ENCODE results near the gene SLIT3.

Gene SLIT3

DNA sequence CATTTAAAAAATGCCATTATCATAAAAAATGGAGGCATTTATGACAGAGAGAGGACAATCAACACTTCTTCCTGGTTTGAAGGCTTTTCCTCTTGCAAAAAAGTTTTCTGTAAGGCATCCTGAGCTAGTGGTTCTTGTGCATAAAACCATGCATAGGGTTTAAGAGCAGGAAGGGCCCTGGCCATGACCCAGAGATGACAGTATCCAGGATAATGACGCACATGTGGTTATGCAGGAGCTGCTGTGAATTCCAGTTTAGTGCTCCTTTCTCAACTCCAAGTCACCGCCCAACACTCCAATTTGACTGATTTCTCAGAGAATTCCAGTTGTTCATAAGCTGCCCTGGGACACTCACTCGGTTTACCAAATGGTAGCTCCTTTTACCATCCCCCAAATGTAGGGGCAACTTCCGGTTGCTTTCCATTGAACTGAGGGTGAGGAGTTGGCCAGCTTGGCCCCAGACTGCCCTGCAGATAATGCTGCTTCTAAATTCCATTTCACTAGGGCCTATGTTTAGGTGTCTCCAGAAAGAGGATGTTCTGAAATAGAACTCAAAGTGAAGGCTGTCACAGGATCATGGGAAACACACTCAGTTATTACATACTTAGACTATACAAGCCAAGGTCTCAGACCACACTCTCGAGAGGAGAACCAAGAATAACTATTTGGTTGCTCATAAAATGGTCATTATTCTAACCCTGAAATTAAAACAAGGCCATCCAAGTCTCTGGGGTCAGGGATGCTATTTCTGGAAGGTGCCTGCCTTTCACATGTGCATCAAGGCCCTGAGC is 179.1 kb downstream of the SLIT3 start:
- Histone ChIP-seq H3K4me3 (ENCODE audit: low read depth, low read length) (no peak overlapping the region), H3K36me3 (ENCODE audit: control insufficient read depth in 2 of 2, insufficient read depth in 1 of 2, low read length in 2 of 2) (no peaks in the 10 kb centered on the region), H3K9me3 (ENCODE audit: control insufficient read depth, insufficient read depth, low read depth, low read length) (no peaks in the 10 kb centered on the region), H3K4me1 (ENCODE audit: control insufficient read depth, insufficient read depth, low read length) (no peaks in the 10 kb centered on the region; the same call in 1 of the 2 replicates), H3K27ac (ENCODE audit: extremely low read depth, low read depth, low read length) (no peak overlapping the region)
- ChIA-PET CTCF (no interaction called here), POLR2A (no interaction called here)
- TF ChIP-seq ZNF747 (tag by site-specific recombination; IDR thresholded peaks at IDR 0.05) (no peak), ZNF658 (tag by site-specific recombination; IDR thresholded peaks at IDR 0.05) (no peak), ZNF391 (tag by site-specific recombination; IDR thresholded peaks at IDR 0.05; ENCODE audit: borderline replicate concordance, low read depth) (no peak), KLF16 (tag by site-specific recombination; IDR thresholded peaks at IDR 0.05) (no peak), ZNF138 (tag by site-specific recombination; IDR thresholded peaks at IDR 0.05; ENCODE audit: borderline replicate concordance) (no peak)
- TF ChIP-seq, protein P1, sequence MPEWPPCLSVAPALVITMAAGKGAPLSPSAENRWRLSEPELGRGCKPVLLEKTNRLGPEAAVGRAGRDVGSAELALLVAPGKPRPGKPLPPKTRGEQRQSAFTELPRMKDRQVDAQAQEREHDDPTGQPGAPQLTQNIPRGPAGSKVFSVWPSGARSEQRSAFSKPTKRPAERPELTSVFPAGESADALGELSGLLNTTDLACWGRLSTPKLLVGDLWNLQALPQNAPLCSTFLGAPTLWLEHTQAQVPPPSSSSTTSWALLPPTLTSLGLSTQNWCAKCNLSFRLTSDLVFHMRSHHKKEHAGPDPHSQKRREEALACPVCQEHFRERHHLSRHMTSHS (tag by site-specific recombination; IDR thresholded peaks at IDR 0.05) = no peak
- TF ChIP-seq, protein P2, sequence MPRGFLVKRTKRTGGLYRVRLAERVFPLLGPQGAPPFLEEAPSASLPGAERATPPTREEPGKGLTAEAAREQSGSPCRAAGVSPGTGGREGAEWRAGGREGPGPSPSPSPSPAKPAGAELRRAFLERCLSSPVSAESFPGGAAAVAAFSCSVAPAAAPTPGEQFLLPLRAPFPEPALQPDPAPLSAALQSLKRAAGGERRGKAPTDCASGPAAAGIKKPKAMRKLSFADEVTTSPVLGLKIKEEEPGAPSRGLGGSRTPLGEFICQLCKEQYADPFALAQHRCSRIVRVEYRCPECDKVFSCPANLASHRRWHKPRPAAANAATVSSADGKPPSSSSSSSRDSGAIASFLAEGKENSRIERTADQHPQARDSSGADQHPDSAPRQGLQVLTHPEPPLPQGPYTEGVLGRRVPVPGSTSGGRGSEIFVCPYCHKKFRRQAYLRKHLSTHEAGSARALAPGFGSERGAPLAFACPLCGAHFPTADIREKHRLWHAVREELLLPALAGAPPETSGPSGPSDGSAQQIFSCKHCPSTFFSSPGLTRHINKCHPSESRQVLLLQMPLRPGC (tag by site-specific recombination; IDR thresholded peaks at IDR 0.05) = no peak

DNA sequence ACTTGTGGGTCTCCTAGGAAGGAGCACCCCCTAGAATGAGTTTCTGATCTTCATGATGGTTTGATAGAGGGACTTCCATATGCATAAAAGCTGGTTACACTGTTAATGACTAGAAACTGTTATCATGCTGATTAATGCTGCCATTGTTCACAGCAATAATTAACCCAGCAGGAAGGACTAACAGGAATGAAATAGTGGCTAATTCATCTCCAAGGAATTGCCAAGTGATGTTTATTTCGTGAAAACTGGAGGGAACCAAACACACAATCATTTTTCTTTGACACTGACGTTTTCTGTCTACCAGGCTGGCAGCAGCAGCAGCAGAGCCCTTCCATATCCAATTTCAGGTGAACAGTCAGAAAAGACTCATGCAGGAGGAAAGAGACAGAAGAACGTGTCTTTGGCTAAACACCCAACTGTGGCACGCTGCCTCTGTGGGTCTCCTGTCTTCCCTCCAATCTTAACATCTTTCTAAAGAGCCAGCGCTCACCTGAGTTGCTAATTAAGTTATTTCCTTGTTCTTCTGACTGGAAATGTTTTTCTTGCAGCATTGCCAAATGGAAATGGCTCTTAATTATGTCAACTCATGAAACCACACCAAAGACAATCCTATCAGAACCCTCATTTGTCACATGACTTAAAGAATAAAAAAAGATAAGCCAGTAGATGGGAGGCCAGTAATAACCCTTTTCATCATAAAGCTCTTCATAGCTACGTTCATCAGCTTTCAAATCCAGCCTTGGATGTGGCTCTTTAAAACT is 181.5 kb downstream of the SLIT3 start:
- POLR2A ChIA-PET = no interaction called here
- Histone ChIP-seq H3K27ac (ENCODE audit: extremely low read depth, low read depth, low read length) (no peak overlapping the region), H3K9me3 (ENCODE audit: control insufficient read depth, insufficient read depth, low read depth, low read length) (no peaks in the 10 kb centered on the region), H3K4me3 (ENCODE audit: low read depth, low read length) (no peak overlapping the region), H3K36me3 (ENCODE audit: control insufficient read depth in 2 of 2, insufficient read depth in 1 of 2, low read length in 2 of 2) (no peaks in the 10 kb centered on the region), H3K4me1 (ENCODE audit: control insufficient read depth, insufficient read depth, low read length) (no peaks in the 10 kb centered on the region; the same call in 1 of the 2 replicates)
- CTCF ChIA-PET = interaction anchor here (0.6 to 0.7 kb wide), 2 partner anchors 18 to 183 kb away, joined by 3 read pairs; no protein-coding TSS in a partner anchor
- TF ChIP-seq ZNF175 (tag by site-specific recombination; IDR thresholded peaks at IDR 0.05) (no peak), TCF7L2 (IDR thresholded peaks at IDR 0.05; ENCODE audit: borderline replicate concordance, low read depth, low read length) (0 out of 2 replicates have a peak, but pooled peaks have one; percentile 55), FEZF1 (tag by site-specific recombination; IDR thresholded peaks at IDR 0.05) (peak; percentile 51; the same call in 1 of the 2 replicates), OSR2 (tag by site-specific recombination; IDR thresholded peaks at IDR 0.05) (0 out of 2 replicates have a peak, but pooled peaks have one; percentile 35)
- TF ChIP-seq, protein P3, sequence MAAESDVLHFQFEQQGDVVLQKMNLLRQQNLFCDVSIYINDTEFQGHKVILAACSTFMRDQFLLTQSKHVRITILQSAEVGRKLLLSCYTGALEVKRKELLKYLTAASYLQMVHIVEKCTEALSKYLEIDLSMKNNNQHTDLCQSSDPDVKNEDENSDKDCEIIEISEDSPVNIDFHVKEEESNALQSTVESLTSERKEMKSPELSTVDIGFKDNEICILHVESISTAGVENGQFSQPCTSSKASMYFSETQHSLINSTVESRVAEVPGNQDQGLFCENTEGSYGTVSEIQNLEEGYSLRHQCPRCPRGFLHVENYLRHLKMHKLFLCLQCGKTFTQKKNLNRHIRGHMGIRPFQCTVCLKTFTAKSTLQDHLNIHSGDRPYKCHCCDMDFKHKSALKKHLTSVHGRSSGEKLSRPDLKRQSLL (tag by site-specific recombination; IDR thresholded peaks at IDR 0.05) = no peak

DNA sequence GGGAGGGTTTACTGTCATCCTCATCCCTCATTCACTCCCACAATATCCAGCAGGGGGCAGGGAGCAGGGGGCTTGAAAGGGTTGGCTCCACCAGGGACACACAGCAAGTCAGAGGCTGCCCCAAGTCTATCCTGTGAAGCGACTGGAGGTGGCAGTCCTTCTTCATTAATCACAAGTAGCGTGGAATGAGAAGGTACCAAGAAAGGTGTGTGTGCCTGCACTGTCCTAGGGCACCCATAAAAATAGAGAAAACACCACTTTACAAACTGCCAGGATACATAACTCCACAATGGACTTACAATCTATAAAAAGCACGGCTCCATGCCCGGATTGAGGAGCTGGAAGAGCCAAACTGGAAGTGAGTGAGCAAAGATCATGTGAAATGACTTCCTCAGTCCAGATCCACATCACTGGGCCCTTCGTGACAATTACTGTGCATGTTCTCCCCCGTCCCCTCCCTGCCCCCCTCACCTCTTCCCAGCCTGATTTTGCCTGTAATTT is 183.9 kb downstream of the SLIT3 start:
- Histone ChIP-seq H3K27ac (ENCODE audit: extremely low read depth, low read depth, low read length) (no peak overlapping the region), H3K4me3 (ENCODE audit: low read depth, low read length) (no peak overlapping the region), H3K9me3 (ENCODE audit: control insufficient read depth, insufficient read depth, low read depth, low read length) (no peaks in the 10 kb centered on the region), H3K36me3 (ENCODE audit: control insufficient read depth in 2 of 2, insufficient read depth in 1 of 2, low read length in 2 of 2) (no peaks in the 10 kb centered on the region), H3K4me1 (ENCODE audit: control insufficient read depth, insufficient read depth, low read length) (no peaks in the 10 kb centered on the region; the same call in 1 of the 2 replicates)
- CTCF ChIA-PET = interaction anchor here (0.6 to 1.2 kb wide), 6 partner anchors 9 to 431 kb away, joined by 3 to 4 read pairs (median 3); no protein-coding TSS in a partner anchor
- POLR2A ChIA-PET = no interaction called here
- TF ChIP-seq SP7 (tag by site-specific recombination; IDR thresholded peaks at IDR 0.05) (no peak), ZNF621 (tag by site-specific recombination; IDR thresholded peaks at IDR 0.05) (no peak), ZNF23 (tag by site-specific recombination; IDR thresholded peaks at IDR 0.05; ENCODE audit: borderline replicate concordance) (no peak), ZNF140 (tag by site-specific recombination; IDR thresholded peaks at IDR 0.05) (no peak), WT1 (tag by site-specific recombination; IDR thresholded peaks at IDR 0.05) (no peak), KLF7 (tag by site-specific recombination; IDR thresholded peaks at IDR 0.05; ENCODE audit: borderline replicate concordance) (no peak), ZNF416 (tag by site-specific recombination; IDR thresholded peaks at IDR 0.05) (no peak)
